ENCODE data around the gene TBCCD1.

DNA sequence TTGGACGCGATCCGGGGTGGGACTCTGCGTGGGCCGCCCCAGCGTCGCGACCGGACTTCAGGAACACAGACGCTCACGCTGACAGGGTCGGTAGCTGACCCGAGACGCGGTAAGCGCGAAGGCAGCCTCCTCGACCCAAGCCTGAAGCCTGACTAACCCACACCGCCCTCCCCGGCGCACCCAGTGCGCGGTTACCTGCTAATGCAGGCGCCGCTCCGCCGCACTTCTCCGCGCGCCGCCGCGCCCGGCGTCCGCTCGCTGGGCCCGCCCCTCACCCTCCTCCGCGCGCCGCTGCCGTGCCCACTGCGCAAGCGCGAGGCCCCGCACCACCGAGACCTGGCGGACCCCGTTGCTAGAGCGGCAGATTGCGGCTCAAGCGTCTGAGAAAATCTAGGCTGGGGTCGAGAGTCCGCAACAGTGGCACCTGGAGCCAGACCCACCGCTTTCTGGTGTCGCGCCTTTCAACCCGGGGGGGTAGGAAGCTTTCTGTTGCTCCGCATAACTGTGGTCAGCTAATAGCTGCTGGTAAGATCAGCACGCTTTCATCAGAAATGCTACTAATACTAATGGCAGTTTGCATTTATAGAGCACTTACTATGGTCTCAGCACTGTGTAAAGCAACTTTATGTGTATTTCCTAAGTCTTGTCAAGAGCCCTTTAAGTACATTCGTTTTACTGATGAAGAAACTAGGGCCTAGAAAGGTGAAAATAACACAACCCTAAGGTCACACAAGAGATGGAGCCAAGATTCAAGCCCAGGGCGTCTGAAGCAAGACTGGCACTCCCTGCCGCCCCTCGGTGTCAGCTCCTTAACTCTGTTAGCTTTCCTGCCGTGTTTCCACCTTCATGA is at the start of gene TBCCD1:
- TF ChIP-seq, protein P1, sequence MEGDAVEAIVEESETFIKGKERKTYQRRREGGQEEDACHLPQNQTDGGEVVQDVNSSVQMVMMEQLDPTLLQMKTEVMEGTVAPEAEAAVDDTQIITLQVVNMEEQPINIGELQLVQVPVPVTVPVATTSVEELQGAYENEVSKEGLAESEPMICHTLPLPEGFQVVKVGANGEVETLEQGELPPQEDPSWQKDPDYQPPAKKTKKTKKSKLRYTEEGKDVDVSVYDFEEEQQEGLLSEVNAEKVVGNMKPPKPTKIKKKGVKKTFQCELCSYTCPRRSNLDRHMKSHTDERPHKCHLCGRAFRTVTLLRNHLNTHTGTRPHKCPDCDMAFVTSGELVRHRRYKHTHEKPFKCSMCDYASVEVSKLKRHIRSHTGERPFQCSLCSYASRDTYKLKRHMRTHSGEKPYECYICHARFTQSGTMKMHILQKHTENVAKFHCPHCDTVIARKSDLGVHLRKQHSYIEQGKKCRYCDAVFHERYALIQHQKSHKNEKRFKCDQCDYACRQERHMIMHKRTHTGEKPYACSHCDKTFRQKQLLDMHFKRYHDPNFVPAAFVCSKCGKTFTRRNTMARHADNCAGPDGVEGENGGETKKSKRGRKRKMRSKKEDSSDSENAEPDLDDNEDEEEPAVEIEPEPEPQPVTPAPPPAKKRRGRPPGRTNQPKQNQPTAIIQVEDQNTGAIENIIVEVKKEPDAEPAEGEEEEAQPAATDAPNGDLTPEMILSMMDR (IDR thresholded peaks at IDR 0.05): peak in 1 of 4 experiments; percentile 15
- TF ChIP-seq POLR2A (IDR thresholded peaks at IDR 0.05): peak; percentile 96
- no peak for TF ChIP-seq EP300 (IDR thresholded peaks at IDR 0.05)
- TF ChIP-seq POLR2AphosphoS5 (IDR thresholded peaks at IDR 0.05): peak; percentile 93
